ACC112 (cell line): ENCODE data around the gene ZNF598.

Experiments used
- H2AFZ ChIP-seq: fragments of 200-600 bp; sonication (generic); one replicate; pipeline ENCODE4 v1.6.0; 2017; ENCODE audit warnings: antibody characterized with exemption, low read length; ENCODE audit not compliant: unreplicated experiment
- H3K27ac ChIP-seq: fragments of 200-600 bp; sonication (generic); 2 replicates; pipeline ENCODE4 v1.5.1; 2014; ENCODE audit warnings: low read depth, mild to moderate bottlenecking, antibody characterized with exemption, low read length, moderate library complexity
- H3K27me3 ChIP-seq: fragments of 200-600 bp; sonication (generic); 2 replicates; pipeline ENCODE4 v1.6.1; 2014; ENCODE audit warnings: mild to moderate bottlenecking, antibody characterized with exemption, low read length, moderate library complexity, mixed read lengths; ENCODE audit not compliant: insufficient read depth
- H3K36me3 ChIP-seq: fragments of 200-600 bp; sonication (generic); 2 replicates; pipeline ENCODE4 v1.6.1; 2016; ENCODE audit warnings: mild to moderate bottlenecking, antibody characterized with exemption, low read length, moderate library complexity, mixed read lengths; ENCODE audit not compliant: insufficient read depth
- H3K4me1 ChIP-seq: fragments of 200-600 bp; sonication (generic); one replicate; pipeline ENCODE4 v1.6.1; 2016; ENCODE audit warnings: low read length, mixed read lengths; ENCODE audit not compliant: insufficient read depth, unreplicated experiment, control insufficient read depth
- H3K4me3 ChIP-seq: fragments of 200-600 bp; sonication (generic); 2 replicates; pipeline ENCODE4 v1.5.1; 2014; ENCODE audit warnings: mild to moderate bottlenecking, low read depth, low read length
- H3K79me2 ChIP-seq: fragments of 200-600 bp; sonication (generic); one replicate; pipeline ENCODE4 v1.6.0; 2016; ENCODE audit warnings: low read length; ENCODE audit not compliant: control insufficient read depth, unreplicated experiment, insufficient read depth

ZNF598 gene

DNA sequence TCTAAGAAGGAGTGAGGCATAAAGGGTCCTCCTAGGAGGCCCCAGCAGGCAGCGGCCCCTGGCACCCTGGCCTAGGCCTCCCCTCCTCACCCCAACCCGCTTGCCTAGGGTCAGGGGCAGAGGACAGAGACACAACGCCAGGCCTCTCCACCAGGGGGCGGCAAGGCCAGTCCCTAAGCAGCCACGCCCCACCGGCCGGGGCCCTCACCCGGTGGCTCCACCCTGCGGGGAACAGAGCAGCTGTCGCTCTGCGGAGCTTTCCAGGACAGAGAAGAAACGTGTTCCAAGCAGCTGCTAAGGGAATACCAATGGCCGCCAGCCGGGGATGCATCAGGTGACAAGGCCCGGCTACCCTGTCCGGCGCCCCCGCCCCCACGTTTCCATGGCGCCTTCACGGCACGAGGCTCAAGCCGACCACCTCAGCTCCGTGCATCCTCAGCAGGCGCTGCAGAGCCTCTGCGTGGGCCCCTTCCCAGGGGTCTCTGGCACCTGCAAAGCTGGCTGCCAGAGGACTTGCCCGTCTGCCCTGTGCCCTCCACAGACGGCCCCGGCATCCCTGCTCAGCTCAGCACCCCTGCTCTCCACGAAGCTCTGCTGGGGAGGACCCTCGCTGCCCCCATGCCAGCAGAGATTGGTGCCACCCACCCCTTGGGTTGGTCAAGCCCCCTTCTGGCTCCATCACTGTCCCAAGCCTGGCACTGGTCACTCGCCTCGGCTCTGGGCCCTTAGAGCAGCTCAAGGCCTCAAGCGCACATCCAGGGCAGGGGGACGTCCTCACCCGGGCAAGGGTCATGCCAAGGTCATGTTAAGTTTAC is 5.6 kb downstream of the ZNF598 start:
- no peaks in the 10 kb centered on the region for H3K27me3 ChIP-seq
- no peak overlapping the region for H3K4me3 ChIP-seq
- peaks cover 24% of the 10 kb centered on the region for H3K4me1 ChIP-seq
- H3K79me2 ChIP-seq: peaks cover 61% of the 10 kb centered on the region
- no peak overlapping the region for H2AFZ ChIP-seq
- peaks cover 15% of the 10 kb centered on the region; the same call in 1 of the 2 replicates for H3K36me3 ChIP-seq
- H3K27ac ChIP-seq: no peak overlapping the region

GRCh38 chr16:2003231-2003826 is 6.3 kb downstream of the ZNF598 start:
- peaks cover 54% of the 10 kb centered on the region for H3K79me2 ChIP-seq
- no peak overlapping the region for H3K4me3 ChIP-seq
- no peak overlapping the region for H2AFZ ChIP-seq
- H3K36me3 ChIP-seq: peaks cover 15% of the 10 kb centered on the region; the same call in 1 of the 2 replicates
- H3K27ac ChIP-seq: no peak overlapping the region
- H3K27me3 ChIP-seq: no peaks in the 10 kb centered on the region
- peaks cover 23% of the 10 kb centered on the region for H3K4me1 ChIP-seq

- Histone ChIP-seq H3K27me3 (no peaks in the 10 kb centered on the region), H3K36me3 (peaks cover 15% of the 10 kb centered on the region; the same call in 1 of the 2 replicates), H3K4me1 (peaks cover 24% of the 10 kb centered on the region), H3K4me3 (no peak overlapping the region), H2AFZ (no peak overlapping the region), H3K27ac (no peak overlapping the region), H3K79me2 (peaks cover 46% of the 10 kb centered on the region)
Measured at GRCh38 chr16:2002406-2003230, 7.0 kb downstream of the ZNF598 start.

DNA sequence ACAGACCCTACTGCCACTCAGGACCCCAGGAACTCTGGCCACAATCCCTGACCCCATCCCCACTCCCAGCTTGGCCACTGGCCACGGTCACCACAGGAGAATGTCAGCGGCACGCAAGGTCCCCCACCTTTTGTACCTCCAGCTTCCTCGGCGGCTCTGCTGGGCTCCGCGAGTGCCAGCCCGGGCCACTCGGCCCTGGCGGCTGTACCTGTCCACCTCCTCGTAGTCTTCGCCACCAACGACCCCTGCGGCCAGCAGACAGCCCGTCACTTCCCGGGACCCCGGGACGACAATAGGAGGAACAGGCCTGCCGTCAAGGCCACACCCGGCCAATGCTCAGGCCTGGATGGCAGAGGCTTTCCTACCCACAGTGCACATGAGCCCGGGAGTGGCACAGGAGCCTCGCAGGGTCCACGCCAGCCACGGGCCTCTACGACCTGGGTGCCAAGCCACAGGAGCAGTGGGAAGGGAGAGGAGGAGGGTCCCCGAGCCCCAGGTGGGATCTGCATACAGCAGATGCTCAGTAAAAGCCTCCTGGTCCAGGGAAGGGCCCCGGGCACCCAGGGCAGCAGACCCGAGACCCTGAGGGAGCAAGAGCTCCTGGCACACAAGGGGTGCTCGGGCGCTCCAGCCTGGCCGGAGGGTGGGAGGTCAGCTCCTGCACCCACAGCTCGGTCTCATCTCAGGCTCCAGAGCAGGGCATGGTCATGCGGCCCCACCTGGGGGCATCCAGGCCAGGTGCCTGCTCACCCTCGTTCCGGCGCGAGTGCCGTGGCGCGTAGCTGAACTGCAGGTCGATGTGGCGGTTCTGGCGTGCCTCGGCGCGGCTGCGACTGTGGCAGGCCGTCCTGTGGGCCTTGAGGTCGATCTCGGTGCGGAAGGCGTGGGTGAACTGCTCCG is 7.9 kb downstream of the ZNF598 start:
- peaks cover 15% of the 10 kb centered on the region; the same call in 1 of the 2 replicates for H3K36me3 ChIP-seq

DNA sequence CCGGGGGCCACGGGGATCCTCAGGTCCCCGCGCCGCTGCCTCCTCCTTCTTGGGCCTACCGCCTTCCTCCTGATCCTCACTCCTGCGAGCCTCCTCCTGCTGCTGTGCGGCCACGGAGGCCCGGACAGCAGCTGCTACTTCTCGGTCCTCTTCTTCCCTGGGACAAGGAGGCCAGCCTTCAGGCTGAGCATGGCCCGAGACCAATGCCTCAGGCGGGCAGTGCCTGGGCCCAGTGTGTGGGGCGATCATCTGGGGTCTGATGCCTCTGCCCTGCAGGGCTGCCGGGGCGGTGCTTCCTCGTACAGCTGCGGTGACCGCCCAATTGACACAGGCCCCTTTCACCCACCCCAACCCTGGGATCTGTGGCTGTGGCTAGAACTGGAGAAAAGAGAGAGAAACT is 8.6 kb downstream of the ZNF598 start:
- Histone ChIP-seq H3K27ac (no peak overlapping the region), H3K4me3 (no peak overlapping the region), H3K79me2 (peaks cover 31% of the 10 kb centered on the region), H3K4me1 (peaks cover 19% of the 10 kb centered on the region), H3K27me3 (no peaks in the 10 kb centered on the region), H3K36me3 (peaks cover 15% of the 10 kb centered on the region; the same call in 1 of the 2 replicates), H2AFZ (no peak overlapping the region)

More for the DNA sequence above, 7.9 kb downstream of the ZNF598 start:
- no peaks in the 10 kb centered on the region for H3K27me3 ChIP-seq
- H3K79me2 ChIP-seq: peaks cover 37% of the 10 kb centered on the region
- no peak overlapping the region for H3K27ac ChIP-seq
- H2AFZ ChIP-seq: no peak overlapping the region
- peaks cover 19% of the 10 kb centered on the region for H3K4me1 ChIP-seq
- H3K4me3 ChIP-seq: no peak overlapping the region

DNA sequence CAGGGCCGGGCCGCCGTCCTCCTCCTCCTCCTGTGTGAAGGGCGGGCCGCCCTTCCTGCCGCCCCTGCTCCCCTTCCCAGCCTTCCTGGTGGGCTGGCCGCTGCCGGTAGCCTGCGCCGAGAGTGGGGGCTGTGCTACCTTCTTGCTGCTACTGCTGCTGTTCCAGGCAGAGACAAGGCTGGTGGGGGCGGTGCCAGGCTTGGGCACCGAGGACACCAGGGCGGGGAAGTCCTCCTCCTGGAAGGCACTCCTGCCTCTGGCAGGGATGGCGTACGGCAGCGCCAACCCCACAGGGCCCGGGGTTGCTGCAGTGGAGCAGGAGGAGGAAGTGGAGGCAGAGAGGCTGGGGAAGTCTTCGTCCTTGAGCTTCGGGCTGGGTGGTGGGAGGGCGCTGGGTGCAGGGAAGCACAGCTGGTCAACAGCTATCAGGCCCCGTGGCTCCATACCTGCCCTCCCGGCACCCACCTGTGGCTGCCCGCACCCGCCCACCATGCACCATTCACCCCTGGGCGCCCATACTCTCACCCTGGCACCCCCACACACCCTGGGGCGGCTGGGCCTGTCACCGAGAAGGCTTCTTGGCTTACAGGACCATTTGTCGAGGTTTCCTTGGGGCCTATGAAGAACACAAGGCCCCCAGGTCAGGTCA is 9.6 kb downstream of the ZNF598 start:
- Histone ChIP-seq H3K36me3 (peaks cover 15% of the 10 kb centered on the region; the same call in 1 of the 2 replicates), H3K79me2 (peaks cover 20% of the 10 kb centered on the region), H3K4me3 (no peak overlapping the region), H2AFZ (no peak overlapping the region), H3K4me1 (peaks cover 19% of the 10 kb centered on the region), H3K27me3 (no peaks in the 10 kb centered on the region), H3K27ac (no peak overlapping the region)

- Histone ChIP-seq H3K79me2 (peaks cover 11% of the 10 kb centered on the region), H3K27ac (no peak overlapping the region), H3K4me1 (peaks cover 13% of the 10 kb centered on the region), H3K36me3 (peaks cover 15% of the 10 kb centered on the region; the same call in 1 of the 2 replicates), H3K27me3 (no peaks in the 10 kb centered on the region), H3K4me3 (no peak overlapping the region), H2AFZ (no peak overlapping the region)
Measured at GRCh38 chr16:1998852-1999801, 10.5 kb downstream of the ZNF598 start.

DNA sequence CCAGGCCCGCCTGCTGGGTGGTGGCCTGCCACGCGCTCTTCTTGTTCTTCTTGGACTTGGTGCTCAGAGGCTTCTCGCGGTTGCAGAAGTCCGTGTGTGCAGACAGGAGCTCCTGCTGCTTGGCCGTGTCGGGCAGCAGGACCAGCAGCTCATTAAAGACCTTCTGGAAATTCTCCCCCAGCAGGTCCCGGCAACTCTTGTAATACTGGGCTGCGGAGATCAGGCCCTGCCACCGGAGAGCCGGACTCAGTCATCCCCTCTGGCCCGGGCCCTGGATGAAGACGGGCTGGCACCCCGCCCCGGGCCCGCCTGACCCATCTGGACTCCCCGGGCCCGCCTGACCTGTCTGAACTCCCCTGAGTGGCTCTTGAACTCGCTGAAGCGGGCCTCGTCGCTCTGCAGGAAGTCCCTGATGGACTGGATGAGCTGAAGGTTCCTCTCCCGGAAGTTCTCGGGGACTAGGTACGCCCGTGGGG is 11.2 kb downstream of the ZNF598 start:
- H3K79me2 ChIP-seq: peaks cover 6% of the 10 kb centered on the region
- H3K27ac ChIP-seq: no peak overlapping the region
- H3K27me3 ChIP-seq: no peaks in the 10 kb centered on the region
- H2AFZ ChIP-seq: no peak overlapping the region
- H3K4me1 ChIP-seq: peaks cover 14% of the 10 kb centered on the region
- no peak overlapping the region for H3K4me3 ChIP-seq
- peaks cover 15% of the 10 kb centered on the region; the same call in 1 of the 2 replicates for H3K36me3 ChIP-seq
